GM12864 (cell line): Measurements from ENCODE around the gene KCNV2.
"Not testable (repeated sequence)": the region's sequence is repeated elsewhere in the genome, so short reads cannot be mapped to it uniquely, and the experiment has no call there.

Experiments
- DNase-seq: peaks from one replicate; pipeline ENCODE4 v3.0.0-alpha.2; 2011; ENCODE audit warnings: low read depth
- H3K4me3 ChIP-seq: 2 replicates; pipeline ENCODE4 v1.5.1; 2011; ENCODE audit warnings: mild to moderate bottlenecking, low read depth, low read length, control low read depth
- TF ChIP-seq, protein P1 (sequence below): IDR thresholded peaks from 2 replicates; pipeline ENCODE4 v1.5.1; 2011; ENCODE audit warnings: low read depth, mild to moderate bottlenecking, moderate library complexity, low read length, control low read depth, inconsistent platforms; ENCODE audit errors: missing control alignments

The KCNV2 gene

GRCh38 chr9:2697492-2697891 is 19.8 kb upstream of the KCNV2 start:
- H3K4me3 ChIP-seq, result no peak overlapping the region
- DNase-seq, result no peak
- TF ChIP-seq, protein P1, sequence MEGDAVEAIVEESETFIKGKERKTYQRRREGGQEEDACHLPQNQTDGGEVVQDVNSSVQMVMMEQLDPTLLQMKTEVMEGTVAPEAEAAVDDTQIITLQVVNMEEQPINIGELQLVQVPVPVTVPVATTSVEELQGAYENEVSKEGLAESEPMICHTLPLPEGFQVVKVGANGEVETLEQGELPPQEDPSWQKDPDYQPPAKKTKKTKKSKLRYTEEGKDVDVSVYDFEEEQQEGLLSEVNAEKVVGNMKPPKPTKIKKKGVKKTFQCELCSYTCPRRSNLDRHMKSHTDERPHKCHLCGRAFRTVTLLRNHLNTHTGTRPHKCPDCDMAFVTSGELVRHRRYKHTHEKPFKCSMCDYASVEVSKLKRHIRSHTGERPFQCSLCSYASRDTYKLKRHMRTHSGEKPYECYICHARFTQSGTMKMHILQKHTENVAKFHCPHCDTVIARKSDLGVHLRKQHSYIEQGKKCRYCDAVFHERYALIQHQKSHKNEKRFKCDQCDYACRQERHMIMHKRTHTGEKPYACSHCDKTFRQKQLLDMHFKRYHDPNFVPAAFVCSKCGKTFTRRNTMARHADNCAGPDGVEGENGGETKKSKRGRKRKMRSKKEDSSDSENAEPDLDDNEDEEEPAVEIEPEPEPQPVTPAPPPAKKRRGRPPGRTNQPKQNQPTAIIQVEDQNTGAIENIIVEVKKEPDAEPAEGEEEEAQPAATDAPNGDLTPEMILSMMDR, result no peak

GRCh38 chr9:2700398-2700797 is 16.9 kb upstream of the KCNV2 start:
- no peak for DNase-seq
- TF ChIP-seq, protein P1, result no peak
- no peak overlapping the region for H3K4me3 ChIP-seq

DNA sequence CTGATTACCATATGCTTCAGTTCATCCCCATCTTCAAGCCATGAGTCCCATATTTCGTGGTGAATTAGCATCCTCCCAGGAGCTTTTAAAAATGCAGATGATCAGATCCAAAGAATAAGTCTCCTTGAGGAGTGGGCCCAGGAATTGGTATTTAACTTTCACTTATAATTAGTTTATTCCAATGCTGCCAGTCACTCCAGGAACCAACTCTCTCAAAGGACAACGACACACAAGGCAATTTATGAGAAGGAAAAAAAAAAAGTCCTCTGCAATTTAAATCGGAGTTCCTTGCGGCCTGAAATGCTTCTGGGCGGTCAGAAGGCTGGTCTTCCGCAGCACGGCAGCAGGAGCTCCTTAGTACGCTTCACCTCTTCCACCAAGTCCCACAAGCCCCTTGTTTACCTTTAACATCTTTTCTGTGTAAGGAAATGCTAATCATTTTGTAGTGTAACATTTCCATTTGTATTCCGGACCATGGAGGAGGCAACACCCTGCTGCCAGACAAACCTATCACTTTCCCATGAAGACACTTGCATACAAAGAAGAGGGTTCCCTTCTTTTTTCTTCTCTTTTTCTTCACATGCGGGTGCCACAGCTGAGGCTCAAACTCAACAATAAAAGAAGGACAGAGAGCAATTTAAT is 16.3 kb upstream of the KCNV2 start:
- TF ChIP-seq, protein P1, result no peak
- no peak for DNase-seq
- H3K4me3 ChIP-seq, result no peak overlapping the region

GRCh38 chr9:2704504-2704903 is 12.8 kb upstream of the KCNV2 start:
- TF ChIP-seq, protein P1, result no peak

DNA sequence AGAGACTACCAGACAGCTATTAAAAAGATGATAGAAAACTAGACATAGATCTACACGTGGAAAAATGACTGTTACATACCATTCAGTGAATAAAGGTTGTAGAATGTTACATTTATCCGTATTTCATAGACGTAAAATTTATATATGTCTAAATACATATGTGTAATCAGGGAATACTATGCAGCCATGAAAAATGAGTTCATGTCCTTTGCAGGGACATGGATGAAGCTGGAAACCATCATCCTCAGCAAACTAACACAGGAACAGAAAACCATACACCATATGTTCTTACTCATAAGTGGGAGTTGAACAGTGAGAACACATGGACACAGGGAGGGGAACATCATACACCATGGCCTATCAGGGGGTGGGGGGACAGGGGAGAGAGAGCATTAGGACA is 10.1 kb upstream of the KCNV2 start:
- not testable (repeated sequence) for DNase-seq, H3K4me3 ChIP-seq

More at GRCh38 chr9:2704504-2704903, 12.8 kb upstream of the KCNV2 start:
- DNase-seq, result no peak
- H3K4me3 ChIP-seq, result no peak overlapping the region

DNA sequence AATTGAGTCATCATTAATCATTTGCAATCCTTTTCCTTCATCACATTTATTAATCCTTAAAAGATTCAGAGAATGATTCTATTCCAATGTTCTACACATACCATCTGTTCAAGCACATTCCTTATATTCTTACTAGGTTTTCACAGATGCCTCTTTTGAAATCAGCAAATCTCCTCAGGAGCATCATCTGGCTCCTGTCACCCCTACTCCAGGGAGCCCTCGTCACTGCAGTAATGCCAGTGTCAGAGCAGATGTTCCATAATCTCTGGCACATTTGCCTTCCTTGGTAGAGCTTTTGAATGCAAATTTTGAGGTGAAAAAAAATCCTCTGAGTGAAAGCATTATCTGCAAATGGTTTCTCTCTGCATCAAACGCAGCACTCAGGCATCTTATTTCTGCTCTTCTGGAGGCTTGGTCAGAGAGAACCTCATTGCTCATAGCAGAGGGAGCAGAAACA is 7.6 kb upstream of the KCNV2 start:
- TF ChIP-seq, protein P1, result no peak
- DNase-seq, result no peak

DNA sequence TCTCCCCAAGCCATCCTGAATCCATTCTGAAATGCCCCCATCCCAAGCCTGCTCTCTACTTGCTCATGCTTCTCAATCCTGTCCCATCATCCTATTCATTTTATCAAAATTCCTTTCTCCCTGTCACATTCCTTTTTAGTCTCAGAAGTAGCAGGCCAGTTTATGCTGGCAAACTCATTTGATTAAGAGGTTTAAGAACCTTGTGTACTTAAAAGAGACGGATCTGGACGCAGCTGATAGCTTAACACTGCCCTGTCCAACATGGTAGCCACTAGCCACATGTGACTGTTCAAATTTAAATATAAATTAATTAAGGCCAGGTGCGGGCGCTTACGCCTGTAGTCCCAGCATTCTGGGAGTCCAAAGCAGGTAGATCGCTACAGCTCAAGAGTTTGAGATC is 5.6 kb upstream of the KCNV2 start:
- no peak overlapping the region for H3K4me3 ChIP-seq
- TF ChIP-seq, protein P1, result no peak
- DNase-seq, result no peak

More for the DNA sequence above, 7.6 kb upstream of the KCNV2 start:
- H3K4me3 ChIP-seq, result no peak overlapping the region
